Activated T-helper 1 cell treated with anti-CD3 and anti-CD28 coated beads, Interleukin-12 subunit alpha, Interleukin-12 subunit beta, Interleukin-2, Interleukin-4 antibody, amounts not matched to agents 30 ng/mL and 10 ng/mL and 1 ng/mL, durations not matched to agents 14 hours and 24 hours and 36 hours (primary cell): Measurements from ENCODE around the gene IRS1. TPM values are rescaled to one million over a fixed set of nuclear protein-coding genes. Genes with fewer than 3 reads are reported as not detected.

Experiments
- DNase-seq: peaks from one replicate; pipeline ENCODE4 v3.0.0; 2021; ENCODE audit warnings: low spot score
- H3K27ac Mint-ChIP-seq: one replicate; pipeline ENCODE4 v1.8.0; 2021; ENCODE audit warnings: mild to moderate bottlenecking, mixed read lengths
- H3K27me3 Mint-ChIP-seq: one replicate; pipeline ENCODE4 v1.8.0; 2022; ENCODE audit warnings: mild to moderate bottlenecking, moderate library complexity, mixed read lengths; ENCODE audit not compliant: insufficient read depth
- H3K36me3 Mint-ChIP-seq: one replicate; pipeline ENCODE4 v1.8.0; 2021; ENCODE audit warnings: low read depth, mixed read lengths
- H3K4me1 Mint-ChIP-seq: one replicate; pipeline ENCODE4 v1.8.0; 2021; ENCODE audit warnings: low read depth, mixed read lengths
- H3K4me3 Mint-ChIP-seq: one replicate; pipeline ENCODE4 v1.8.0; 2021; ENCODE audit warnings: mild to moderate bottlenecking, moderate library complexity, mixed read lengths
- H3K9me3 Mint-ChIP-seq: one replicate; pipeline ENCODE4 v1.8.0; 2021; ENCODE audit warnings: mixed read lengths
- intact Hi-C: fragments of 100-400 bp; cut with micrococcal nuclease; formaldehyde crosslinking; loops from one replicate; pipeline ENCODE4 v1.15.1; 2024
- total RNA-seq: library from RNA; stranded (reverse); gene quantifications from 2 replicates; pipeline ENCODE4 v1.2.3, GENCODE V29; 2022

The IRS1 gene
- total RNA-seq, 1 donor from 2014 or later = 3.8 TPM

DNA sequence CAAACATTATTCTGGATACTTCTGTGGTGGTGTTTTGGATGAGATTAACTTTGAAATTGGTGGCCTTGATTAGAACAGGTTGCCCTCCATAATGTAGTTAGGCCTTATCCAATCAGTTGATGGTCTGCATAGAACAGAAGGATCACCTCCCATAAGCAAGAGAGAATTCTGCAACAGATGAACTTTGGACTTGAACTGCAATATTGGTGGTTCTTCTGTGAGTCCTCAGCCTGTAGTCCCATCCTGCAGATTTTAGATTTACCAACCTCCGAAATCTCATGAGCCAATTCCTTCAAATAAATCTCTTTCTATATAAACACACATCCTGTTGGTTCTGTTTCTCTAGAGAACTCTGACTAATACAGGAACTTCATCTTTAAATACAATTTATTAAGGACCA, 81.9 kb downstream of the IRS1 start:
- Mint-ChIP-seq H3K4me3 (no peak overlapping the region), H3K4me1 (peaks cover 17% of the 10 kb centered on the region), H3K9me3 (no peaks in the 10 kb centered on the region), H3K36me3 (peaks cover 3% of the 10 kb centered on the region), H3K27ac (no peak overlapping the region), H3K27me3 (peaks cover 20% of the 10 kb centered on the region)
- no peak for DNase-seq
- intact Hi-C loops = loop anchor here (2.0 to 10.0 kb wide), 4 partner anchors 67 to 293 kb away; partner anchors contain the start of gene IRS1

DNA sequence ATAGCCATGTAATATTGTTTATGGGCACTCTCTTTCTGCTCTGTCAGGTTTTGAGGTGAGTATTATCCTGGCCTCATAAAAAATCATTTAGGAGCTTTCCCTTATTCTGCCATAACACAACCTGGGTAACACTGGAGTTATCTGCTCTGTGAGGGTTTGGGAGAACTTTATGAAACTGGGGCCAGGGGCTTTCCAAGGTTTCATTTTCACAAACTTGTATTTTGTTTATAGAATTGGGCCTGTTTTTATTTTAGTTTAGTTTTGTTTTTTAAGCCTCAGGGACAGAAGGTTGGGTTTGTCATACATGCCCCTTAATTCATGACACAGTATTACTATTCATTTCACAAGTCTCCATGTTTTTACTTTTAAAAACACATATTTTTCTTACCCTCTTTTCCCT, 83.5 kb downstream of the IRS1 start:
- no peaks in the 10 kb centered on the region for H3K9me3 Mint-ChIP-seq
- intact Hi-C loops = loop anchor here (2.0 to 10.0 kb wide), 4 partner anchors 65 to 291 kb away; partner anchors contain the start of gene IRS1
- peaks cover 20% of the 10 kb centered on the region for H3K27me3 Mint-ChIP-seq
- no peak overlapping the region for H3K4me3 Mint-ChIP-seq
- peak overlapping the region; percentile 51 for H3K27ac Mint-ChIP-seq
- no peak for DNase-seq
- peaks cover 17% of the 10 kb centered on the region for H3K4me1 Mint-ChIP-seq
- peaks cover 3% of the 10 kb centered on the region for H3K36me3 Mint-ChIP-seq

DNA sequence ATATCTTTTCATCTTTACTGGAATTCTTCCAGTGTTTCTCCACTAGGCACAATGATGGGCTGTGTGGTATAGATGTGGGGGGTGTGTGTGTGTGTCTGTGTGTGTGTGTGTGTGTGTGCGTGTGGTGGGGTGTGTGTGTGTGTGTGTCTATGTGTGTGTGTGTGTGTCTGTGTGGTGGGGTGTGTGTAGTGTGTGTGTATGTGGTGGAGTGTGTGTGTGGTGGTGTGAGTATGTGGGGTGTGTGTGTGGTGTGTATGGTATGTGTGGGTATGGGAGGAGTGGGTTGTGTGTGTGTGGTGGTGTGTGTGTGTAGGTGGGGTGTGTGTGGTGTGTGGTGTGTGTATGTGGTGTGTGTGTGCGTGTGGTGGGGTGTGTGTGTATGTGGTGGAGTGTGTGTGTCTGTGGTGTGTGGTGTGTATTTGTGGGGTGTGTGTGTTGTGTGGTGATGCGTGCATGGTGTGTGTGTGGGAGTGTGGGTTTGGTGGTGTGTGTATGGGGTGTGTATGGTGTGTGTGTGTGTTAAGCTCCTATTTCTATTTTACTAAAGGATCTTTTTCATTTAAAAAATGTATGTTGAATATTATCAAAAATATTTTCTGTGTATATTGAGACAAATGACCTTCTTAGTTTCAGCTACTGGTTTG, 84.2 kb downstream of the IRS1 start:
- H3K9me3 Mint-ChIP-seq = no peaks in the 10 kb centered on the region
- peaks cover 15% of the 10 kb centered on the region for H3K27me3 Mint-ChIP-seq
- peak overlapping the region; percentile 1 for H3K27ac Mint-ChIP-seq
- peaks cover 17% of the 10 kb centered on the region for H3K4me1 Mint-ChIP-seq
- H3K36me3 Mint-ChIP-seq = peaks cover 3% of the 10 kb centered on the region
- DNase-seq = no peak
- no peak overlapping the region for H3K4me3 Mint-ChIP-seq
- intact Hi-C loops = loop anchor here (10.0 kb wide), 1 partner anchor 291 kb away; no protein-coding TSS in a partner anchor

DNA sequence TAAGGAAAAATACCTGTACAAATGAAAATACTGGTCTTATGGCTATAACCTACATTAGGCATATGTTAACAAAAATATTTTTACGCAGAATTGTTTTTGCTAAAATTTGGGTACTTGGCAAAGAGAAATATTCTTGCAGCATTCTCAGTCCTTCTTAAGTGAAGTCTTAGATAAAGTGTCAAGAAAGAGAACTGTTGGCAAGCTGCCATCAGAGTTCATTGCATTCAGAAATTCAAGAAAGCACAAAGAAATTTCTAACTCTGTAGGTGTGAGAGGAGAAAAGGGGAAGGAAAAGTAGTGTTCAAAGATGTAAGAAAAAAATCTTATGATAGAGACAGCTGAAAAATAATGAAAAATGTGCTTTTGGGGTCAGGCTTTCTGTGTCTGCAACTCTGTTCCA, 86.7 kb downstream of the IRS1 start:
- peaks cover 17% of the 10 kb centered on the region for H3K4me1 Mint-ChIP-seq
- H3K36me3 Mint-ChIP-seq = peaks cover 3% of the 10 kb centered on the region
- intact Hi-C loops = loop anchor here (10.0 kb wide), 1 partner anchor 288 kb away; no protein-coding TSS in a partner anchor
- DNase-seq = no peak
- peaks cover 11% of the 10 kb centered on the region for H3K27me3 Mint-ChIP-seq
- no peak overlapping the region for H3K27ac Mint-ChIP-seq
- H3K9me3 Mint-ChIP-seq = no peaks in the 10 kb centered on the region
- no peak overlapping the region for H3K4me3 Mint-ChIP-seq

DNA sequence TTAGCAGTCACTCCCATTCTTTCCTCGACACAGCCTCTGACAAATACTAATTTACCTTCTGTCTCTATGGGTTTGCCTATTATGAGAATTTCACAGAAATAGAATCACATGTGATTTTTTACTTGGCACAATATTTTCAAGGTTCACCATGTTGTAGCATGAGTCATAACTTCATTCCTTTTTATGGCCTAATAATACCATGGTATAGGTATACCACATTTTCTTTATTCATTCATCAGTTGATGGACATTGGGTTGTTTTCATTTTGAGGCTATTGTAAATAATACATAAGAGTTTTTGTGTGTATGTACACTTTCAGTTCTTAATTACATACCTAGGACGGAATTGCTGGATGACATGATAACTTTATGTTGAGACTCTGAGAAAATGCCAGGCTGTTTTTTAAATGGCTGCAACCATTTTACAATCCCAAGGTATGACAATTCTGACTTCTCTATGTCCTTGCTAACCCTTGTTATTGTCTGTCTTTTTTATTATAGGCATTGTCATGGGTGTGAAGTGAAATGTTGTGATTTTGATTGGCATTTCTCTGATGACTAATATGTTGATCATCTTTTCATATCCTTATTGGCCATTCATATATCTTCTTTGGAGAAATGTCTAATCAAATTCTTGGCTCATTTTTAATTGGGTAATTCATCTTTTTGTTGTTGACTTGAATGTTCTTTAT, 87.9 kb downstream of the IRS1 start:
- Mint-ChIP-seq H3K27me3 (peaks cover 12% of the 10 kb centered on the region), H3K27ac (no peak overlapping the region), H3K36me3 (peaks cover 3% of the 10 kb centered on the region), H3K4me1 (peaks cover 17% of the 10 kb centered on the region), H3K4me3 (no peak overlapping the region), H3K9me3 (no peaks in the 10 kb centered on the region)
- intact Hi-C loops = loop anchor here (10.0 kb wide), 1 partner anchor 287 kb away; no protein-coding TSS in a partner anchor
- no peak for DNase-seq

DNA sequence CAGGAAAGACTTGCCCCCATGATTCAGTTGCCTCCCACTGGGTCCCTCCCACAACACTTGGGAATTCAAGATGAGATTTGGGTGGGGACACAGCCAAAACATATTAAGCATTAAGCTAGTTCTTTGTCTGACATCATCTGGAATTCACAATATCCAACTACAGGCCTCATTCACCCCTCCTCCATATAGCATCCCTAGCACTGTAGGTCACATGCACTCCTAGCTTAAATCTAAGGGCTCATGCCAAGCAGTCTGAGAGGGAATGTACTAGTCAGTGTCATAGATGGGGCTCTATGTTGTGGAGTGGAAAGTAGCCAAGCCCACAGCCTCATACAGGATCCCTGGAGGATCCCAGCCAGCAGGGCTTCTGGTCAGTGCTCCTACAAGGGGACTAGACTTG, 92.1 kb downstream of the IRS1 start:
- H3K36me3 Mint-ChIP-seq = no peaks in the 10 kb centered on the region
- no peak overlapping the region for H3K4me3 Mint-ChIP-seq
- intact Hi-C loops = no loop called here
- DNase-seq = no peak
- no peak overlapping the region for H3K27ac Mint-ChIP-seq
- no peaks in the 10 kb centered on the region for H3K9me3 Mint-ChIP-seq
- peaks cover 15% of the 10 kb centered on the region for H3K27me3 Mint-ChIP-seq
- no peaks in the 10 kb centered on the region for H3K4me1 Mint-ChIP-seq

DNA sequence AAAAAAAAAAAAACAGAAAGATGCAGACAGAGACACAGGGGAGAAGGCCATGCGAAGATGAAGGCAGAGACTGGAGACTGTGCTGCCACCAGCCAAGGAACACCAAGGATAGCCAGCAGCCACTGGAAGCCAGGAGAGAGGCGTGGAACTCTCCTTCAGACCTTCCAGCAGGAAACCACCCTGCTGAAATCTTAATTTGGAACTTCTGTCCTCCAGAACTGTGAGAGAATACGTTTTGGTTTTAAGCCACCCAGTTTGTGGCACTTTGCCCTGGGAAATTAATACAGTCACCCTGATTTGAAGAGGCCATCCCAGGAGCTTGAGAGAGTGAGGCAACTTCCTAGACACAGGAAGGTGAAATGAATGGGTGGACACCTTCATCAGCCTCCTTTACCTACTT, 93.7 kb downstream of the IRS1 start:
- H3K27me3 Mint-ChIP-seq = peaks cover 15% of the 10 kb centered on the region
- no peaks in the 10 kb centered on the region for H3K36me3 Mint-ChIP-seq
- no peak for DNase-seq
- H3K4me3 Mint-ChIP-seq = no peak overlapping the region
- no peaks in the 10 kb centered on the region for H3K9me3 Mint-ChIP-seq
- peaks cover 5% of the 10 kb centered on the region for H3K4me1 Mint-ChIP-seq
- intact Hi-C loops = no loop called here
- H3K27ac Mint-ChIP-seq = no peak overlapping the region

DNA sequence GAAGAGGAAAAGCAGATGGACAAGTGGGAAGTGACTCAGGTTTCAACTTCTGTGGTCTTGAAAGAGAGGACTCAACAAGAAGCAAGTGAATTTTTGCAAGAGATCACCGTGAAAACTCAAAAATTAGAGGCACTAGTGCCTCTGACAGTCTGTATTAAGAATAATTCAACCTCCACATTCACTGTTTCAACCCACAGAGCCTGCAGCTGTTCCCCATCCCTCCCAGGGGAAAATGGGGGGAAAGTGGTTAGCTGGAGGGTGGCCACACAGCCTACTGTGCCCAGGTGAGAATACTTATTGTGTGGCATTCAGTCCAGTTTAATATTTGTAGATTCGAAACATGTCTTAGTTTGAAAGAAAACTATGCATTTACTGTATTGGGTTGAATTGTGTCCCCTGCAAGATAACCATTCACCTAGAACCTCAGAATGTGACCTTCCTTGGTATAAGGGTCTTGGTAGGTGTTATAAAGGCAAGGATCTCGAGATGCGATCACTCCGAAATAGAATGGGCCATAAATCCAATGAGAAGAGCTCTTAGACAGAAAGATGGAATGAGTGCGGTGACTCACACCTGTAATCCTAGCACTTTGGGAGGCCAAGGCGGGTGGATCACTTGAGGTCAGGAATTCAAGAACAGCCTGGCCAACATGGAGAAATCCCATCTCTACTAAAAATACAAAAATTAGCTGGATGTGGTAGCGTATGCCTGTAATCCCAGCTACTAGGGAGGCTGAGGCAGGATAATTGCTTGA, 94.3 kb downstream of the IRS1 start:
- peaks cover 15% of the 10 kb centered on the region for H3K27me3 Mint-ChIP-seq
- no peak overlapping the region for H3K4me3 Mint-ChIP-seq
- H3K4me1 Mint-ChIP-seq = peaks cover 7% of the 10 kb centered on the region
- intact Hi-C loops = no loop called here
- H3K36me3 Mint-ChIP-seq = no peaks in the 10 kb centered on the region
- no peak overlapping the region for H3K27ac Mint-ChIP-seq
- DNase-seq = no peak
- H3K9me3 Mint-ChIP-seq = no peaks in the 10 kb centered on the region

DNA sequence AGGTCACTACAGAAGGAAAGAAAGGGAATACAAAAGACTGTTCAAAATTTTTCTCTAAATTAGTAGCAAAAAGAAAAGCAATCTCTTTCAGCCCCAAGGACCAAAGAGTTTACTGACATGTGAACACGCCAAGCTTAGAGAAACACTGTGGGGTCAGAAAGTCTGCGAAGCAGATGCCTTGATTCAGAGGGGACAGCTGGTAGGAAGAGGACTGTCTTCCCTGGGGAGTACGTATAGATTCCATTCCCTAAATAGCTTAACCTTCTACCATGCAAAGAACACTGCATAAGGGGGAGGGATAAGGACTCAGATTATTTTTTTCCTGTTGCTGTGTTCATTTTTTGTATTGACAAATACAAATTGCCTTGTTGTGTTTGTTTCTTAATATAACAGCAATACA, 96.1 kb downstream of the IRS1 start:
- Mint-ChIP-seq H3K27ac (no peak overlapping the region), H3K36me3 (no peaks in the 10 kb centered on the region), H3K9me3 (no peaks in the 10 kb centered on the region), H3K4me3 (no peak overlapping the region), H3K27me3 (peaks cover 15% of the 10 kb centered on the region), H3K4me1 (peaks cover 7% of the 10 kb centered on the region)
- no peak for DNase-seq
- intact Hi-C loops = no loop called here

DNA sequence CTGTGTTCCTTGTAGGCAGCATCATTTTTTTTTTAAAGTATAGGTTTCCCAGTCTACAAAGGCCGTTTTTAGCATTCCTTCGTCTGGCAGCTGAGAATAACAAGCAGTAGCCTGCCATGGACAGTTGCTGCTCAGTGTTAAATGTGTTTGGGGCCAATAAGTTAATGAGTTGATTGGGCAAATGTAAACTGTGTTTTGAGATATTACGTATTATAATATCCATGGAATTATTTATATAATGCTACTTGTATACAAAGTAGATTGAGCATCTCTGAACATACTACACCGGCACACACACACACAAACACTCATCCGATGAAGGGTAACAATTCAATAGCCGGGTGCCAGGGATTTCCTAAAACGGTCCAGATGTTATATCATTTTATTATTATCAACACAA, 97.2 kb downstream of the IRS1 start:
- no peak overlapping the region for H3K27ac Mint-ChIP-seq
- peaks cover 7% of the 10 kb centered on the region for H3K4me1 Mint-ChIP-seq
- no peaks in the 10 kb centered on the region for H3K9me3 Mint-ChIP-seq
- peaks cover 15% of the 10 kb centered on the region for H3K27me3 Mint-ChIP-seq
- H3K36me3 Mint-ChIP-seq = no peaks in the 10 kb centered on the region
- DNase-seq = no peak
- H3K4me3 Mint-ChIP-seq = no peak overlapping the region
- intact Hi-C loops = no loop called here

DNA sequence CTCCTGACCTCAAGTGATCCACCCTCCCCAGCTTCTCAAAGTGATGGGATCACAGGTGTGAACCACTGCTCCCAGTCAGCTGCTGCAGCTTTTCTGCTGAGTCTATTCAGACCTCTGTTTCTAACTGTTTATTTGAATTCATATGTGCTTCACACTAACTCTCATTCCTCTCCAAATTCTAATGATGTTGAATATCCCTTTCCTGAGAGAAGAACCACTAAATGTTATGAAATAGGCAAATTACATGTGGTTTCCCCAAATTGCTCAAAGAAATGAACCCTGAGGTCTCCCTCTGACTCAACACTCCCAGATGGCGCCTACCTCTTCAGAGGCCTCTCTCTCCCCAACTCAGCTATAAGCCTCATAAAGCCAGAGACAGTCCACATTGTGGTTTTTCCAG, 98.6 kb downstream of the IRS1 start:
- H3K4me3 Mint-ChIP-seq = no peak overlapping the region
- no peak for DNase-seq
- H3K36me3 Mint-ChIP-seq = no peaks in the 10 kb centered on the region
- peaks cover 7% of the 10 kb centered on the region for H3K4me1 Mint-ChIP-seq
- H3K27me3 Mint-ChIP-seq = peaks cover 13% of the 10 kb centered on the region
- peak overlapping the region; percentile 50 for H3K27ac Mint-ChIP-seq
- intact Hi-C loops = no loop called here
- H3K9me3 Mint-ChIP-seq = no peaks in the 10 kb centered on the region

DNA sequence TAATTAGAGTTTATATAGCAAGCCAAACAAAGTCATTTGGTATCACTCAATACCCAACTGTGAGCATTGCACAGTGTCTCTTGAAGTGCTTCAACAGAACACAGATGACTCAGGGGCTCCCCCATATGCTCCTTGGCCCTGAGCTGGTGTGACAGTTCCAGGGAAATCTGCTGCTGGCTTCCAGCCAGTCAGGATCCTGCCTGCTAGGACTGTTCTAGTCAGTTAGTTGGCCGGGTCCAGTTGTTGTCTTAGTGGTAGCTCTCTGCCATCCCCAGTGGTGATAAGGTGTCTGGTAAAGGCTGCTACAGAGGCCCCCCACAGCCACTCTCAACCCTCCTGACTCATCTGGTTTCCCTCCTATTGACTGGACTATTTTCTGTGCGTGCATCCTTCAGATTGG, 100.3 kb downstream of the IRS1 start:
- intact Hi-C loops = no loop called here

DNA sequence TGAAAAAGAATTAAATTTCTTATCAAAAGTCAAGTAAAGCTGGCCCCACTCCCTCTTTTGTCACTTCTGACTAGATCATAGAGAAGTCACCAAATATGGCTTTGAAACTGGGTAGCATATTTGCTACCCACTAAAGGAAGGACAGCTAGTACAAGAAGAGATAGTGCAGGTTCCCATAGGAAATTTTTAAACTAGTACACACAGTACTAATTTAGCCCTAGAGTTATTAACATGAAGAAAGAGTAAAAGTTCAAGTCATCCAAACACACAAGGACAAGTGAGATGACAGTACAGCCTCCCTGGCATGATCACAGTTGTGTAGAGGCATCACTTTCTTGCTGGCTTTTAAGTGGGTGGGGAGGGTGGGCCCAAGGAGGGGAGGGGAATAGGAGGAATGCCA, 100.9 kb downstream of the IRS1 start:
- Mint-ChIP-seq H3K27me3 (peaks cover 8% of the 10 kb centered on the region), H3K9me3 (no peaks in the 10 kb centered on the region), H3K4me1 (peaks cover 7% of the 10 kb centered on the region), H3K4me3 (no peak overlapping the region), H3K27ac (no peak overlapping the region), H3K36me3 (no peaks in the 10 kb centered on the region)
- no peak for DNase-seq
- intact Hi-C loops = no loop called here

More for the DNA sequence above, 100.3 kb downstream of the IRS1 start:
- Mint-ChIP-seq H3K4me1 (peaks cover 7% of the 10 kb centered on the region), H3K9me3 (no peaks in the 10 kb centered on the region), H3K4me3 (no peak overlapping the region), H3K27ac (no peak overlapping the region), H3K27me3 (peaks cover 9% of the 10 kb centered on the region), H3K36me3 (no peaks in the 10 kb centered on the region)
- no peak for DNase-seq
